ENCODE data around the gene DLG2.

The DLG2 gene

GRCh38 chr11:84580428-84580827, 1046.7 kb downstream of the DLG2 start:
- no peak for ATAC-seq (replicated peaks)
- Mint-ChIP-seq H3K27ac (no peak overlapping the region), H3K4me3 (no peak overlapping the region), H3K4me1 (no peaks in the 10 kb centered on the region), H3K9me3 (no peaks in the 10 kb centered on the region), H3K27me3 (no peaks in the 10 kb centered on the region), H3K36me3 (no peaks in the 10 kb centered on the region)
- DNase-seq = no peak

DNA sequence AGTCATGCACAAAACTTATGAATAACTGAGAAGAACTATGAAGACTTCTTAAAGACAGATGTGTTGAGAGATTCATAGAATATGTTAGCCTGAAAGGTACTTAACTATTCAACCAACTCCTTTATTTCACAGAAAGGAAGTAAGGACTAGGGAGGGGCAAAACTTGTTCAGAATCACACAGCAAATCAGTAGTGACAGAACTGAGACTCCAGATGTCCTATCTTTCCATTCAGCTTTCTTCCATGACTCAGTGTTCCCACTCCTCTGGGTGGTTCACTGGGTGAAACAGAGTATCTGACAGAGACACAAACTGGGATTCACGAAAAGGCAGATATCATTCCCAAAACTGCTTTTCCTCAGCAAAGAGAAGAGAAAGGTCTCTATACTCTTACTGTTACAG, 1053.3 kb downstream of the DLG2 start:
- Mint-ChIP-seq H3K36me3 (no peaks in the 10 kb centered on the region), H3K27me3 (peaks cover 4 to 6% of the 10 kb centered on the region in 2 donors), H3K4me3 (no peak overlapping the region), H3K27ac (no peak overlapping the region), H3K9me3 (peaks cover 8 to 18% of the 10 kb centered on the region in 2 donors), H3K4me1 (no peaks in the 10 kb centered on the region)
- ATAC-seq (replicated peaks) = no peak
- DNase-seq = no peak

DNA sequence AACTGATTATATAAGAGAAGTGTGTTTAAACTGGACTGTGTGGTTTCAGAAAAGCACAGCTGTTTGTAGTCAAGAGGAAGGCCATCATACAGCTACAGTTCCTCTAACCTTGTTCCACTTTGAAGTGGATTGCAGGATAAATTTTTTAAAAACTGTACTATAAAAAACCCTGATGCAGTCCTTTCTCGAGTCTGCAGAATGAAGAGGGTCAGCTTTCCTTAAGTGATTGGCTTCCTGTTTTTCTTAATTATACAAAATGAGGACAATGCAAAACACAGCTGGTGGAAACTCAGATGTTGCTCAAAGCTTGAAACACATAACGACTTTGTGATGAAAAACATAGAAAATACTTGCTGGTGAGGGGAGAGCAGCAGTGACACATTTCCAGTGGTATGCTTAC, 1060.5 kb downstream of the DLG2 start:
- DNase-seq = no peak
- no peak for ATAC-seq (replicated peaks)

GRCh38 chr11:84564867-84565184, 1062.3 kb downstream of the DLG2 start:
- H3K4me3 Mint-ChIP-seq = no peak overlapping the region
- peaks cover 8 to 9% of the 10 kb centered on the region in 2 donors for H3K9me3 Mint-ChIP-seq
- no peaks in the 10 kb centered on the region for H3K4me1 Mint-ChIP-seq
- no peaks in the 10 kb centered on the region for H3K36me3 Mint-ChIP-seq
- peaks cover 0 to 3% of the 10 kb centered on the region in 2 donors for H3K27me3 Mint-ChIP-seq
- no peak overlapping the region for H3K27ac Mint-ChIP-seq
- ATAC-seq (replicated peaks) (no peak), DNase-seq (no peak)

More for the DNA sequence above, 1060.5 kb downstream of the DLG2 start:
- Mint-ChIP-seq H3K27me3 (peaks cover 0 to 7% of the 10 kb centered on the region in 2 donors), H3K9me3 (peaks cover 12 to 20% of the 10 kb centered on the region in 2 donors), H3K27ac (no peak overlapping the region), H3K4me1 (no peaks in the 10 kb centered on the region), H3K4me3 (no peak overlapping the region), H3K36me3 (no peaks in the 10 kb centered on the region)

DNA sequence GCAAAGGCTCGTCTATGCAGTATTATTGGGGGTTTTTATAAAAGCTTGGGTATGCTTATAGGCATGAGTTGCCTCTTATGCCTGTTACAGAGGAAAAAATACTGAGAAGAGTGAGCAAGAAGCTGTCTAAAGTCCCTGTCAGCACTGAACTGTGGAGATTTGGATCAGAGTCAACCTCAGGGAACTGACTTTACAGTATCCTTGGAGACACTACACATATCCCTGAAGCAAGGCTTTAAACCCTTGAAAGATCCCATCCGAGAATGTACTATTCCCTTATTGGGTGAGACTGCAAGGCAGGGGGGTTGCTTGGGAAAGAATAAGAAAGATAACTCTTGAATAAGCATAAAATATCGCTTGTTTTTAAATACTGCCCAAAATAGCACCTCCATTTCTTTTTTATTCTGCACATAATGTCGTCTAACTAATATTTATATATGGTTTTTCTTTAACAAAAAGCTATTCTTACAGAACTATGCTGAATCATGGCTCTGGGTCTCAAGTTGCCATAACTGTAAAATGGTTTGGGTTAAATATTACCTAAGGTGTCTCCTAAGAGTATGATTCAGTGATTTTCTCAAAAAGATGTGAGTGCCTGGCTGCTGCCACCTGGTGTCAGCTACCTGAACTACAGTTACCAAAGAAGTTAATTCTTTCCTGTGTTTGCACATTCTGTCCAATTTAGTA, 1062.8 kb downstream of the DLG2 start:
- Mint-ChIP-seq H3K27ac (no peak overlapping the region), H3K4me3 (no peak overlapping the region), H3K9me3 (peaks cover 6 to 8% of the 10 kb centered on the region in 2 donors), H3K36me3 (no peaks in the 10 kb centered on the region), H3K4me1 (no peaks in the 10 kb centered on the region), H3K27me3 (peaks cover 0 to 3% of the 10 kb centered on the region in 2 donors)
- DNase-seq = peak; percentile 5
- ATAC-seq (replicated peaks) = peak; percentile 51 to 65

- DNase-seq = no peak
- peaks cover 0 to 3% of the 10 kb centered on the region in 2 donors for H3K27me3 Mint-ChIP-seq
- H3K4me3 Mint-ChIP-seq = no peak overlapping the region
- H3K4me1 Mint-ChIP-seq = no peaks in the 10 kb centered on the region
- ATAC-seq (replicated peaks) = no peak
- H3K9me3 Mint-ChIP-seq = no peaks in the 10 kb centered on the region
- no peaks in the 10 kb centered on the region for H3K36me3 Mint-ChIP-seq
- H3K27ac Mint-ChIP-seq = no peak overlapping the region
Measured at GRCh38 chr11:84563356-84563755, 1063.8 kb downstream of the DLG2 start.

DNA sequence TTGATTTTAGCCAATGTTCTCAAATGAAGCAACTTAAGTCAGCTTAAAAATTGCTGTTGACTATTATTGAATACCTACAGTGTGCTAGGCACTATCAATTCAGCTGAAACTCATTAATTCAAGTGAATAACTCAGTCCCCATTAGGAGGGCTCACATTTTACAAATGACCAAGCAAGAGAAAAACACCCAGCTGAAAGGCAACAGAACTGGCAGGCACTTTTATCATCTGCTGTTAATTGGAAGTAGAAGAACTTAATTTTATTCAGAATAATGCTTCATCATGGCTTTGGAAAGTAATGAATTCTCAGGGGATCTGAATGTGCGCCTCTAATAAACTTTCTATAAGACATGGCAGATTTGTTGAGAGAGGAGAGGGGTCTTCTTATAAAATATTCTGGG, 1066.9 kb downstream of the DLG2 start:
- H3K27me3 Mint-ChIP-seq = no peaks in the 10 kb centered on the region
- H3K4me3 Mint-ChIP-seq = no peak overlapping the region

GRCh38 chr11:84558085-84558905, 1068.8 kb downstream of the DLG2 start:
- H3K27me3 Mint-ChIP-seq = no peaks in the 10 kb centered on the region
- H3K4me1 Mint-ChIP-seq = no peaks in the 10 kb centered on the region
- H3K4me3 Mint-ChIP-seq = no peak overlapping the region
- H3K9me3 Mint-ChIP-seq = no peaks in the 10 kb centered on the region
- no peaks in the 10 kb centered on the region for H3K36me3 Mint-ChIP-seq
- DNase-seq = no peak
- no peak overlapping the region for H3K27ac Mint-ChIP-seq
- ATAC-seq (replicated peaks) = peak; percentile 65 to 75

More for the DNA sequence above, 1066.9 kb downstream of the DLG2 start:
- ATAC-seq (replicated peaks) = no peak
- Mint-ChIP-seq H3K4me1 (no peaks in the 10 kb centered on the region), H3K9me3 (no peaks in the 10 kb centered on the region), H3K27ac (no peak overlapping the region), H3K36me3 (no peaks in the 10 kb centered on the region)
- DNase-seq = no peak

GRCh38 chr11:84552791-84553190, 1074.4 kb downstream of the DLG2 start:
- Mint-ChIP-seq H3K27ac (no peak overlapping the region), H3K4me1 (peaks cover 2 to 16% of the 10 kb centered on the region in 2 donors), H3K4me3 (no peak overlapping the region), H3K36me3 (no peaks in the 10 kb centered on the region), H3K9me3 (no peaks in the 10 kb centered on the region), H3K27me3 (no peaks in the 10 kb centered on the region)
- no peak for DNase-seq
- no peak for ATAC-seq (replicated peaks)

GRCh38 chr11:84549217-84549616, 1077.9 kb downstream of the DLG2 start:
- DNase-seq = peak; percentile 13
- Mint-ChIP-seq H3K9me3 (no peaks in the 10 kb centered on the region), H3K27ac (no peak overlapping the region), H3K4me3 (no peak overlapping the region), H3K4me1 (peaks cover 2 to 16% of the 10 kb centered on the region in 2 donors), H3K36me3 (no peaks in the 10 kb centered on the region), H3K27me3 (peaks cover 5 to 6% of the 10 kb centered on the region in 2 donors)
- ATAC-seq (replicated peaks) = peak; percentile 97 to 98

- ATAC-seq (replicated peaks) (no peak), DNase-seq (no peak)
- no peaks in the 10 kb centered on the region for H3K36me3 Mint-ChIP-seq
- H3K9me3 Mint-ChIP-seq = no peaks in the 10 kb centered on the region
- H3K27ac Mint-ChIP-seq = no peak overlapping the region
- peaks cover 5 to 6% of the 10 kb centered on the region in 2 donors for H3K27me3 Mint-ChIP-seq
- H3K4me1 Mint-ChIP-seq = peaks cover 4 to 12% of the 10 kb centered on the region in 2 donors
- H3K4me3 Mint-ChIP-seq = no peak overlapping the region
Measured at GRCh38 chr11:84544566-84544965, 1082.6 kb downstream of the DLG2 start.

DNA sequence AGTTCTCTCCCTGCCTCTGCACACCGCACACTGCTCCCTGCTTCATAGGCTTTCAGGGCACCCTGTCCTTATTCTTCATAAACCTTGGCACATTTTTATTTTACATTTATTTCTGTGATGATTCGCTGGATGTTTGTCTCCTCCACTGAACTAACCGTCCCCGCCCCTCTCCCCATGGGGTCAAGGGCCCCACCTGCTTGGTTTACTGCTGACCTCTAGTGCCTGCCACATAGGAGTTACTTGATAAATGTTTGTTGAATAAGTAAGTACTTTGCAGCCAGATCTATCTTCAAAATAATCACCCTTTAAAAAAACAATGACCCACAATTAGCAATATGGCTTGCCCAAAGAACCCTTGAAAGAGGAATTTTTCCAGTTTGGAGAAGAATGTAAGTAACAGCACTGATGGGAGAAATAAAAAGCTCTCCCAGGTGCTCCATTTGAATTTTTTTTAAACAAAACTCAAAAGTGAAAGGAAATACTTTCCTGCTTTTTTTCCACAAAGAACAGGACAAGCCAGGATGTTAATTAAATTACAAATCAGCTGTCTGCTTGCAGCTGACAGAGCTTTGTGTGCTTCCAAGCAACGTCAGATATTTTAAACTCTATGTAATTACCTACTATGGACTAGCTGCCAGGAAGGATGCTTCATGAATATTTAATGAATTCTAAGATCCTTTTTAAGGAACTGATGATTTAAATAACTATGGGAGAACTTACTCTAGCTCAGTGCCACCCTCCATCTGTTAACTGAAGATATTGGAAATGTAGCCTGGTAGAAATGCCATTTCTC, 1083.6 kb downstream of the DLG2 start:
- DNase-seq (no peak), ATAC-seq (replicated peaks) (no peak)
- no peaks in the 10 kb centered on the region for H3K9me3 Mint-ChIP-seq
- peaks cover 5 to 6% of the 10 kb centered on the region in 2 donors for H3K27me3 Mint-ChIP-seq
- H3K4me1 Mint-ChIP-seq = peaks cover 2% of the 10 kb centered on the region in 2 donors
- no peak overlapping the region for H3K27ac Mint-ChIP-seq
- H3K4me3 Mint-ChIP-seq = no peak overlapping the region
- no peaks in the 10 kb centered on the region for H3K36me3 Mint-ChIP-seq

GRCh38 chr11:84541731-84542340, 1085.3 kb downstream of the DLG2 start:
- peaks cover 0 to 2% of the 10 kb centered on the region in 2 donors for H3K4me1 Mint-ChIP-seq
- H3K4me3 Mint-ChIP-seq = no peak overlapping the region
- peaks cover 7 to 8% of the 10 kb centered on the region in 2 donors for H3K27me3 Mint-ChIP-seq
- DNase-seq (no peak), ATAC-seq (replicated peaks) (no peak)
- no peak overlapping the region for H3K27ac Mint-ChIP-seq
- H3K9me3 Mint-ChIP-seq = no peaks in the 10 kb centered on the region
- H3K36me3 Mint-ChIP-seq = no peaks in the 10 kb centered on the region

- Mint-ChIP-seq H3K27ac (no peak overlapping the region), H3K9me3 (no peaks in the 10 kb centered on the region), H3K36me3 (no peaks in the 10 kb centered on the region), H3K4me1 (no peaks in the 10 kb centered on the region), H3K27me3 (peaks cover 7 to 9% of the 10 kb centered on the region in 2 donors), H3K4me3 (no peak overlapping the region)
- DNase-seq (no peak), ATAC-seq (replicated peaks) (no peak)
Measured at GRCh38 chr11:84536456-84536855, 1090.7 kb downstream of the DLG2 start.

All from stimulated activated naive B cell treated with anti-CD40 and anti-IgM and Interleukin-4, amounts not matched to agents 10 μg/mL and 1 μg/mL and 100 μg/mL, for 72 hours (primary cell).